ENCODE data around the gene AOAH. TPM values are rescaled to one million over a fixed set of nuclear protein-coding genes. Genes with fewer than 3 reads are reported as not detected.

The AOAH gene
- total and polyA plus RNA-seq, 9 of the 15 experiments (the other 6 are each of a cell fraction or from before 2014, with no cell fraction given): not detected

DNA sequence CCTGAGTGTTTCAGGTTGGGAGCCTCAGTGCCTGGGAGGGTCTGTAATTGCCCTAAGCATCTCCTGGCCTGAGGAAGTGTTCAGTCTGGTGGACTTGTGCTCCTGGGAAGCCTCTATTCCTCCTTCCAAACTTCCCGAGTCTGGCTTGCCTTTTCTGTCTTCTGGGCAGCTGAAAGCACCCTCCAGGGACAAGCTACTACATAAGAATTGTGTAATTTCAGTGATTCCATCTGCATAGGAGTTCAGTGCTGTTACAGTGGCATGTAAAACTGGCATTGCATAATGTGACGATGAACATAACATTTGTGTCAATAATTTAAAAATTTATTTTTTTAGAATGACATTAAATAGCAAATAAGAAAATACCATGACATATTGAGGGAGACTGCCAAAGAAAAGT lies 109.3 kb downstream of the AOAH start:
- intact Hi-C loops (cut with micrococcal nuclease): no loop called here

More for the DNA sequence above, 109.3 kb downstream of the AOAH start:
- Histone ChIP-seq H3K36me3 (ENCODE audit: control insufficient read depth, insufficient read depth, low read length) (no peaks in the 10 kb centered on the region), H3K9ac (ENCODE audit: insufficient read depth in 1 of 2, low read depth in 2 of 2, low read length in 2 of 2) (no peak overlapping the region), H3K27ac (ENCODE audit: extremely low read depth, low read depth, low read length) (no peak overlapping the region), H3K4me3 (no peak overlapping the region), H3K9me1 (ENCODE audit: control insufficient read depth, insufficient read depth, low read length) (no peaks in the 10 kb centered on the region), H3K27me3 (ENCODE audit: control insufficient read depth in 2 of 2, insufficient read depth in 2 of 2, low read length in 2 of 2) (peaks cover 2 to 17% of the 10 kb centered on the region in 2 experiments; a peak in 4 of 5 replicates), H4K20me1 (replicated peaks; ENCODE audit: control insufficient read depth, insufficient read depth, low read length) (no peaks in the 10 kb centered on the region), H3K9me3 (replicated peaks; ENCODE audit: control insufficient read depth, insufficient read depth, low read depth, low read length) (no peaks in the 10 kb centered on the region), H2AFZ (ENCODE audit: low read depth, low read length) (no peak overlapping the region), H3K4me2 (ENCODE audit: insufficient read depth, low read length) (no peak overlapping the region), H3K79me2 (ENCODE audit: control insufficient read depth, insufficient read depth, low read length) (no peaks in the 10 kb centered on the region), H3K4me1 (replicated peaks in 1 of 2; ENCODE audit: control insufficient read depth in 2 of 2, insufficient read depth in 2 of 2, low read length in 2 of 2) (no peaks in the 10 kb centered on the region)
- FAIRE-seq (no peak), ATAC-seq (no peak), DNase-seq (ENCODE audit: extremely low read depth in 1 of 4, low spot score in 3 of 4) (no peak)
- POLR2A ChIA-PET: interaction anchor here (1.2 kb wide), 1 partner anchor 44 kb away, joined by 3 read pairs; no protein-coding TSS in a partner anchor
- in situ Hi-C loops (cut with MboI): no loop called here
- TF ChIP-seq NCOA1 (IDR thresholded peaks at IDR 0.05; ENCODE audit: low read depth) (no peak), SAFB (IDR thresholded peaks at IDR 0.05; ENCODE audit: borderline replicate concordance, low read depth, low read length) (no peak), MTA3 (IDR thresholded peaks at IDR 0.05; ENCODE audit: borderline replicate concordance) (no peak), HNRNPLL (IDR thresholded peaks at IDR 0.05; ENCODE audit: low read depth, low read length, poor library complexity, severe bottlenecking) (no peak), YY1 (IDR thresholded peaks at IDR 0.05; ENCODE audit: borderline replicate concordance in 1 of 3, control insufficient read depth in 1 of 3, extremely low read depth in 1 of 3, insufficient read depth in 3 of 3, insufficient read length in 1 of 3, insufficient replicate concordance in 2 of 3, low read depth in 1 of 3, low read length in 2 of 3) (no peak), CBFA2T2 (conservative IDR thresholded peaks at IDR 0.05) (no peak), BCL6 (CRISPR knock-in tag; IDR thresholded peaks at IDR 0.05) (no peak), SRF (CRISPR knock-in tag; IDR thresholded peaks at IDR 0.05) (no peak), ZNF696 (CRISPR knock-in tag; conservative IDR thresholded peaks at IDR 0.05) (no peak), ZFP1 (CRISPR knock-in tag; IDR thresholded peaks at IDR 0.05) (no peak)
- TF ChIP-seq, protein P1, sequence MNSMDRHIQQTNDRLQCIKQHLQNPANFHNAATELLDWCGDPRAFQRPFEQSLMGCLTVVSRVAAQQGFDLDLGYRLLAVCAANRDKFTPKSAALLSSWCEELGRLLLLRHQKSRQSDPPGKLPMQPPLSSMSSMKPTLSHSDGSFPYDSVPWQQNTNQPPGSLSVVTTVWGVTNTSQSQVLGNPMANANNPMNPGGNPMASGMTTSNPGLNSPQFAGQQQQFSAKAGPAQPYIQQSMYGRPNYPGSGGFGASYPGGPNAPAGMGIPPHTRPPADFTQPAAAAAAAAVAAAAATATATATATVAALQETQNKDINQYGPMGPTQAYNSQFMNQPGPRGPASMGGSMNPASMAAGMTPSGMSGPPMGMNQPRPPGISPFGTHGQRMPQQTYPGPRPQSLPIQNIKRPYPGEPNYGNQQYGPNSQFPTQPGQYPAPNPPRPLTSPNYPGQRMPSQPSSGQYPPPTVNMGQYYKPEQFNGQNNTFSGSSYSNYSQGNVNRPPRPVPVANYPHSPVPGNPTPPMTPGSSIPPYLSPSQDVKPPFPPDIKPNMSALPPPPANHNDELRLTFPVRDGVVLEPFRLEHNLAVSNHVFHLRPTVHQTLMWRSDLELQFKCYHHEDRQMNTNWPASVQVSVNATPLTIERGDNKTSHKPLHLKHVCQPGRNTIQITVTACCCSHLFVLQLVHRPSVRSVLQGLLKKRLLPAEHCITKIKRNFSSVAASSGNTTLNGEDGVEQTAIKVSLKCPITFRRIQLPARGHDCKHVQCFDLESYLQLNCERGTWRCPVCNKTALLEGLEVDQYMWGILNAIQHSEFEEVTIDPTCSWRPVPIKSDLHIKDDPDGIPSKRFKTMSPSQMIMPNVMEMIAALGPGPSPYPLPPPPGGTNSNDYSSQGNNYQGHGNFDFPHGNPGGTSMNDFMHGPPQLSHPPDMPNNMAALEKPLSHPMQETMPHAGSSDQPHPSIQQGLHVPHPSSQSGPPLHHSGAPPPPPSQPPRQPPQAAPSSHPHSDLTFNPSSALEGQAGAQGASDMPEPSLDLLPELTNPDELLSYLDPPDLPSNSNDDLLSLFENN (IDR thresholded peaks at IDR 0.05; ENCODE audit: low read depth in 2 of 2, low read length in 2 of 2): no peak
- TF ChIP-seq, protein P2, sequence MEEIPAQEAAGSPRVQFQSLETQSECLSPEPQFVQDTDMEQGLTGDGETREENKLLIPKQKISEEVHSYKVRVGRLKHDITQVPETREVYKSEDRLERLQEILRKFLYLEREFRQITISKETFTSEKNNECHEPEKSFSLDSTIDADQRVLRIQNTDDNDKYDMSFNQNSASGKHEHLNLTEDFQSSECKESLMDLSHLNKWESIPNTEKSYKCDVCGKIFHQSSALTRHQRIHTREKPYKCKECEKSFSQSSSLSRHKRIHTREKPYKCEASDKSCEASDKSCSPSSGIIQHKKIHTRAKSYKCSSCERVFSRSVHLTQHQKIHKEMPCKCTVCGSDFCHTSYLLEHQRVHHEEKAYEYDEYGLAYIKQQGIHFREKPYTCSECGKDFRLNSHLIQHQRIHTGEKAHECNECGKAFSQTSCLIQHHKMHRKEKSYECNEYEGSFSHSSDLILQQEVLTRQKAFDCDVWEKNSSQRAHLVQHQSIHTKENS (CRISPR knock-in tag; IDR thresholded peaks at IDR 0.05): no peak
- 0% methylated on average over 2 of the region's 2 CpGs for WGBS (ENCODE audit: insufficient coverage, low coverage, missing lambda C conversion rate)
- CTCF ChIA-PET (ENCODE audit: low intra/inter-chr PET ratio): no interaction called here
- BruUV-seq (replicated peaks): no TSS peak
